IPS-15b (cell line): ENCODE data around the gene MBD3L4.
"Not testable (repeated sequence)": the region's sequence is repeated elsewhere in the genome, so short reads cannot be mapped to it uniquely, and the experiment has no call there.

ENCODE experiments used
- H3K27me3 ChIP-seq: one replicate; pipeline ENCODE4 v1.6.1; 2013; ENCODE audit warnings: low read length; ENCODE audit not compliant: control insufficient read depth, insufficient read depth
- H3K36me3 ChIP-seq: one replicate; pipeline ENCODE4 v1.6.1; 2013; ENCODE audit warnings: low read length; ENCODE audit not compliant: control insufficient read depth, insufficient read depth
- H3K4me1 ChIP-seq: one replicate; pipeline ENCODE4 v1.6.1; 2013; ENCODE audit warnings: mild to moderate bottlenecking, low read length; ENCODE audit not compliant: control insufficient read depth, insufficient read depth
- H3K4me3 ChIP-seq: one replicate; pipeline ENCODE4 v1.5.1; 2013; ENCODE audit warnings: low read depth, low read length
- H3K9ac ChIP-seq: one replicate; pipeline ENCODE4 v1.6.1; 2013; ENCODE audit warnings: low read depth, mild to moderate bottlenecking, low read length
- H3K9me3 ChIP-seq: one replicate; pipeline ENCODE4 v1.6.1; 2013; ENCODE audit warnings: mild to moderate bottlenecking, low read length; ENCODE audit not compliant: control insufficient read depth, insufficient read depth

Gene MBD3L4

GRCh38 chr19:7067122-7067521, 27.1 kb upstream of the MBD3L4 start:
- not testable (repeated sequence) for H3K4me3 ChIP-seq, H3K36me3 ChIP-seq, H3K9me3 ChIP-seq, H3K4me1 ChIP-seq, H3K27me3 ChIP-seq, H3K9ac ChIP-seq

DNA sequence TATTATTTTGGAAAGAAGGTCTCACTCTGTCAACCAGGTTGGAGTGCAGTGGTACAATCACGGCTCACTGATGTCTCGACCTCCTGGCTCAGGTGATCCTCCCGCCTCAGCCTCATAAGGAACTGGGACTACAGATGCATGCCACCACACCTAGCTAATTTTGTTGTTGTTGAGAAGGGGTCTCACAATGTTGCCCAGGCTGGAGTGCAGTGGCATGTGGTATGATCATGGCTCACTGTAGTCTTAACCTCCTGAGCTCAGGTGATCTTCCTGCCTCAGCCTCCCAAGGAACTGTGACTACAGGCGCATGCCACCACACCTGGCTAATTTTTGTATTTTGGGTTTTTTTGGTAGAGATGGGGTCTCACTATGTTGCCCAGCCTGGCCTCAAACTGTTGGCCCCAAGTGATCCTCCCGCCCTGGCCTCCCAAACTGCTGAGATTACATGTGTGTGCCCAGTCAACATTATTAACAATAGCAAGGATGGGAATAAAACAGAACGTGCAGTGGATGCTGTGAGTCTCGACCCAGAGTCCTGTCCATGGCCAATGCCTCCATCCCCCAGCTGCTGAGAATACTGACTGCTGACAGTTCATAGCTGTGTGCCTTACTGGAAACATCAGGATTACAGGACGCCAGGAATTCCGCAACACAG, 23.9 kb upstream of the MBD3L4 start:
- Histone ChIP-seq H3K27me3 (no peaks in the 10 kb centered on the region), H3K4me3 (no peak overlapping the region), H3K9me3 (no peaks in the 10 kb centered on the region), H3K9ac (no peak overlapping the region), H3K36me3 (no peaks in the 10 kb centered on the region), H3K4me1 (no peaks in the 10 kb centered on the region)

GRCh38 chr19:7063339-7063738, 23.4 kb upstream of the MBD3L4 start:
- no peaks in the 10 kb centered on the region for H3K36me3 ChIP-seq
- no peaks in the 10 kb centered on the region for H3K27me3 ChIP-seq
- H3K9ac ChIP-seq = no peak overlapping the region
- no peak overlapping the region for H3K4me3 ChIP-seq
- no peaks in the 10 kb centered on the region for H3K4me1 ChIP-seq
- H3K9me3 ChIP-seq = no peaks in the 10 kb centered on the region

GRCh38 chr19:7059977-7060376, 20.0 kb upstream of the MBD3L4 start:
- not testable (repeated sequence) for H3K36me3 ChIP-seq, H3K27me3 ChIP-seq, H3K4me3 ChIP-seq, H3K9me3 ChIP-seq, H3K4me1 ChIP-seq, H3K9ac ChIP-seq

- H3K4me3 ChIP-seq, H3K4me1 ChIP-seq, H3K9me3 ChIP-seq, H3K9ac ChIP-seq, H3K36me3 ChIP-seq, H3K27me3 ChIP-seq: not testable (repeated sequence)
These were observed 18.6 kb upstream of the MBD3L4 start, which contains the start of gene MBD3L3 for GRCh38 chr19:7058576-7058975. MBD3L3 (minus strand) TSS chr19:7058676; CDS start chr19:7058605, 71 bp downstream.

DNA sequence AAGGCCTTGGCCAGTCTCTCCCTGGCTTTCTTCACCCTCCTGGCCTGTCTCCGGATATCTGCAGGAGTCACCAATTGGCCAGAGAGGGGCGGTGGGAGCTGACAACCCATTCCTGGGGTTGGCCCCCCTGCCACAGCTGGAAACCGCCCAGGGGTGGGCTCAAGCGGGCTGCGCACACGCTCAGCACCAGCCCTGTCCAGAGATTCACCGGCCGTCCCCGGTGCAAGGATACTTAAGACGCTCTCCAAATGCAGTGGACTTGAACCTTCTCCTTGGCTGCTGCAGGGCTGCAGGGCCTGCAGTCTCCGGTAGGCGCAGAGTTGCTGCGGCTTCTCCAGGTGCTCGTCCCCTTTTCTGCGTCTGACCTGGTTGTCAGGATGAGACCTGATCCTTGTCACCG, 16.4 kb upstream of the MBD3L4 start:
- not testable (repeated sequence) for H3K27me3 ChIP-seq, H3K9ac ChIP-seq, H3K4me1 ChIP-seq, H3K36me3 ChIP-seq, H3K4me3 ChIP-seq, H3K9me3 ChIP-seq

DNA sequence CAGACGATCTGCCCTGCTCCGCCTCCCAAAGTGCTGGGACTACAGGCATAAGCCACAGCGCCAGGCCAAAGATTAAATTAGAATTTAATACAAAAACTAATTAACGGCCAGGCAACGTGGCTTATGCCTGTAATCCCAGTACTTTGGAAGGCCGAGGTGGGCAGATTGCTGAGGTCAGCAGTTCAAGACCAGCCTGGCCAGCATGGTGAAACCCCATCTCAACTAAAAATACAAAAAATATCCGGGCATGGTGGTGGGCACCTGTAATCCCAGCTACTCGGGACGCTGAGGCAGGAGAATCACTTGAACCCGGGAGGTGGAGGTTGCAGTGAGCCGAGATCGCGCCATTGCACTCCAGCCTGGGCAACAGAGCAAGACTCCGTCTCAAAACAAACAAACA, 15.7 kb upstream of the MBD3L4 start:
- not testable (repeated sequence) for H3K27me3 ChIP-seq, H3K36me3 ChIP-seq, H3K9me3 ChIP-seq, H3K9ac ChIP-seq, H3K4me1 ChIP-seq, H3K4me3 ChIP-seq

DNA sequence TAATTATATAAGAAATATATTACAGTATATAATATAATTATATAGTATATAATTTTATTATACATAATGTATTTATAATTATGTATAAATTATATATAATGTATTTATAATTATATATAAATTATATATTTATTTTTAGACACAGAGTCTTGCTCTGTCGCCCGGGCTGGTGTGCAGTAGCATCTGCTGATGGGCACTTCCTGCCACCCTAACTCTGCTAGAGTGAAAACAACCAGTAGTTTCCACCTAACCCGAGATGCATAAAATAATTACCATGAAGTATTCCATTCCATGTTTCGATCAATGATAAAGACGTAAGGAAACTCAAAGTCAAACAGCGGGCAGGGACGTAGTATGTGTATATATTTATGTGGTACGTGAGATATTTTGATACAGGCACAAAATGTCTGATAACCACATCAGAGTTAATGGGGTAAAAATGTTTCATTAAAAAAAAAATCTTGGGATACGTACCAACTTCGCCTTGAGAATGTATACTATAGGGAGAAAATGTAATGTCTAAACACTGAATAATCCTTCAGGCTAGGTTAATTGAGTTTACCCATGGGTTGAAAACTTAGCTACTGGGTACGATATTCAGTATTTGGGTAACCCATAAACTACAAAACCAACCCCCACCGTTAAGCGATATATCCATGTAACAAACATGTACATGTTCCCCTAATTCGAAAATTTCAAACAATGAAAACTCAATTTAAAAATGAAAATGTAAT, 14.8 kb upstream of the MBD3L4 start:
- H3K9me3 ChIP-seq, H3K9ac ChIP-seq, H3K4me3 ChIP-seq, H3K4me1 ChIP-seq, H3K36me3 ChIP-seq, H3K27me3 ChIP-seq: not testable (repeated sequence)

GRCh38 chr19:7052896-7053295, 12.9 kb upstream of the MBD3L4 start:
- not testable (repeated sequence) for H3K4me1 ChIP-seq, H3K9me3 ChIP-seq, H3K9ac ChIP-seq, H3K4me3 ChIP-seq, H3K27me3 ChIP-seq, H3K36me3 ChIP-seq

DNA sequence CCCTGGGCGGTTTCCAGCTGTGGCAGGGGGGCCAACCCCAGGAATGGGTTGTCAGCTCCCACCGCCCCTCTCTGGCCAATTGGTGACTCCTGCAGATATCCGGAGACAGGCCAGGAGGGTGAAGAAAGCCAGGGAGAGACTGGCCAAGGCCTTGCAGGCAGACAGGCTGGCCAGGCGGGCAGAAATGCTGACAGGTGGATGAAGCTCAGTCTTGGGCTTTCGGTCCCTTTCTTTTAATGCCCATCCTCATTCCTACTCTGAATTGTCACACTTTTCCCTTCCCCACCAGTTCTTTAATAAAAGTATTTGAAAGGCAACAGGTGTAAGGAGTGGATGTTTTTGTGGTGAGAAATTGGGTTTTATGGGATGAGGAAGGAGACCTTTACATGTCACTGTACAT, 11.4 kb upstream of the MBD3L4 start:
- H3K9ac ChIP-seq, H3K27me3 ChIP-seq, H3K9me3 ChIP-seq, H3K4me1 ChIP-seq, H3K4me3 ChIP-seq, H3K36me3 ChIP-seq: not testable (repeated sequence)

DNA sequence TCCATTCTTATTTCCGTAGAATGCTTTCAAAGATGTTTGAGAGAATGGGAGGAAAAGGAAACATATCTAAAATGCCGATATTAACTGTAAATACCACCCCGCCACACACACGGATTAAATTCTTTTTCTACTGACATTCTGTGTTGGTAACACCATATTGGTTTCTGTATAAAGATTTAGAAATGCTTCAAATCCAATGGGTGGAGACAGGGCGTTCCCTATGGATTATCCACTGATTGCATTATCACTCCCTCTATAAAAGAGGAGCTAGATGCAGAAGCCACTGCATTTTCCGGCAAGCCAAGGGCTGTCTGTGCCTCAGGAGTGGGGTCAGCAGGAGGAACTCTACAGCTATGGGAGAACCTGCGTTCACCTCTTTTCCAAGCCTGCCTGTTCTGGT, 9.0 kb upstream of the MBD3L4 start, which contains the start of gene MBD3L2:
TSS of gene MBD3L2 (plus strand) at position 301 of the 400 bp plus-strand sequence. CDS start at position 354, 53 bp downstream.
- H3K36me3 ChIP-seq, H3K4me3 ChIP-seq, H3K9ac ChIP-seq, H3K4me1 ChIP-seq, H3K9me3 ChIP-seq, H3K27me3 ChIP-seq: not testable (repeated sequence)

DNA sequence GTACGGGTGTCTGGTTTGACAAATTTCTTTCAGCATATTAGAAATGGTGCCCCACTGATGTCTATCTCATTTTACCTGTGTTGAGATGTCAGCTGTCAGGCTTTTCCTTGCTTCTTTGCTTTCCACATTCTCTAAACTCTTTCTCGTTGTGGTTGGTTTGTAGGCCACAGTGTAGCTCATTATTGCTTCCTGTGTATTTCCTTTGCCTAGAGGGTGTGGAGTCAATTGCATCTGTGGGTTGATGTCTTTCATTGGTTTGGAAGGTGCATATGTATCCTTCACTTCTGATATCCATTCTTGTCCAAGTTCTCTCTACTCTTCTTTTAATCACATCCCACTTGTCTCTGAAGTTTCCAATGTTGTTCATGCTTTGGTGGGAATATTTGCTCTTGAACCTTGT, 1.6 kb upstream of the MBD3L4 start:
- not testable (repeated sequence) for H3K4me3 ChIP-seq, H3K4me1 ChIP-seq, H3K9ac ChIP-seq, H3K27me3 ChIP-seq, H3K9me3 ChIP-seq, H3K36me3 ChIP-seq
